HepG2 (cell line): ENCODE data around the gene RSBN1. TPM values are rescaled to one million over a fixed set of nuclear protein-coding genes. Genes with fewer than 3 reads are reported as not detected.

ENCODE experiments used
- ARID2 ChIP-seq: sonication (generic); formaldehyde crosslinking; IDR thresholded peaks from 2 replicates; pipeline ENCODE4 v1.8.1; 2022; ENCODE audit warnings: mild to moderate bottlenecking, missing genetic modification reagents, borderline replicate concordance
- ARID4A ChIP-seq: sonication (generic); formaldehyde crosslinking; IDR thresholded peaks from 2 replicates; pipeline ENCODE4 v1.5.0; 2020; ENCODE audit warnings: mild to moderate bottlenecking, missing genetic modification reagents, borderline replicate concordance
- FOSL2 ChIP-seq: sonication (generic); formaldehyde crosslinking; IDR thresholded peaks from 2 replicates; pipeline ENCODE4 v1.4.0; 2020; ENCODE audit warnings: missing genetic modification reagents
- NFE2 ChIP-seq: sonication (generic); formaldehyde crosslinking; IDR thresholded peaks from 2 replicates; pipeline ENCODE4 v1.4.0; 2020; ENCODE audit warnings: missing genetic modification reagents
- NFE2L2 ChIP-seq: fragments of 150-350 bp; IDR thresholded peaks from 2 replicates; pipeline ENCODE4 v1.6.1; 2014; ENCODE audit warnings: low read length
- SKI ChIP-seq: fragments of 450-650 bp; IDR thresholded peaks from one replicate; pipeline ENCODE4 v1.6.1; 2018; ENCODE audit warnings: mild to moderate bottlenecking; ENCODE audit not compliant: partially characterized antibody
- SKIL ChIP-seq: sonication (generic); formaldehyde crosslinking; IDR thresholded peaks from 2 replicates; pipeline ENCODE4 v1.8.0; 2022; ENCODE audit warnings: missing genetic modification reagents, mild to moderate bottlenecking, moderate library complexity, borderline replicate concordance
- SRSF1 ChIP-seq: fragments of 200-400 bp; formaldehyde crosslinking; optimal IDR thresholded peaks from 2 replicates; pipeline ENCODE3; 2017; ENCODE audit warnings: mild to moderate bottlenecking, low read depth, low read length, moderate library complexity
- TEAD2 ChIP-seq: sonication (generic); formaldehyde crosslinking; IDR thresholded peaks from 2 replicates; pipeline ENCODE4 v1.9.0; 2021; ENCODE audit warnings: missing genetic modification reagents
- ZBTB38 ChIP-seq: sonication (generic); formaldehyde crosslinking; IDR thresholded peaks from 2 replicates; pipeline ENCODE4 v1.5.1; 2020; ENCODE audit warnings: mild to moderate bottlenecking, missing genetic modification reagents
- ZBTB43 ChIP-seq: sonication (generic); formaldehyde crosslinking; conservative IDR thresholded peaks from 2 replicates; pipeline ENCODE4 v1.4.0; 2020; ENCODE audit warnings: missing genetic modification reagents
- ZMYM3 ChIP-seq: sonication (generic); formaldehyde crosslinking; IDR thresholded peaks from 2 replicates; pipeline ENCODE4 v1.5.1; 2020; ENCODE audit warnings: mild to moderate bottlenecking, missing genetic modification reagents
- ZNF142 ChIP-seq: sonication (generic); formaldehyde crosslinking; IDR thresholded peaks from 2 replicates; pipeline ENCODE4 v1.4.0; 2020; ENCODE audit warnings: missing genetic modification reagents
- ZNF17 ChIP-seq: sonication (generic); formaldehyde crosslinking; IDR thresholded peaks from 2 replicates; pipeline ENCODE4 v1.5.0; 2020; ENCODE audit warnings: mild to moderate bottlenecking, missing genetic modification reagents
- ZNF431 ChIP-seq: sonication (generic); formaldehyde crosslinking; IDR thresholded peaks from 2 replicates; pipeline ENCODE4 v1.9.0; 2022; ENCODE audit warnings: missing genetic modification reagents, low read depth, mild to moderate bottlenecking, borderline replicate concordance
- polyA plus RNA-seq, 8 experiments: library from polyadenylated mRNA; depleted of rRNA in 3 of 8; stranded (reverse) in 7 of 8; unstranded in 1 of 8; fragments of >200 nt; fragmentation: Illumina TruSeq in 4 of 8; extraction: Trizol in 4 of 8; gene quantifications; 2 replicates each; pipeline versions ENCODE4 v1.2.1 to v1.2.3, GENCODE V29; 2011 to 2016; ENCODE audit warnings: low read depth in 4 of 8, missing spikeins in 1 of 8, mixed read lengths in 1 of 8; ENCODE audit not compliant: insufficient read depth in 1 of 8
- total RNA-seq, 5 experiments: library from RNA; depleted of rRNA; stranded (reverse); fragments of >200 nt; fragmentation: Illumina TruSeq; extraction: Trizol; gene quantifications; 2 replicates each; pipeline ENCODE4 v1.2.3, GENCODE V29; 2016; ENCODE audit warnings: low read depth in 1 of 5

RSBN1 gene
- total and polyA plus RNA-seq, 2 of the 13 experiments (the other 11 are each of a cell fraction or from before 2014, with no cell fraction given), result 8.3 to 10.4 TPM

- TF ChIP-seq ARID4A (CRISPR knock-in tag) (peak; percentile 93), ZBTB38 (no peak; the same call in 1 of the 2 replicates), ZBTB43 (CRISPR knock-in tag) (no peak), ZMYM3 (no peak), ZNF142 (CRISPR knock-in tag) (no peak), ZNF17 (CRISPR knock-in tag) (no peak), TEAD2 (0 out of 2 replicates have a peak, but pooled peaks have one; percentile 25), SKI (peak; percentile 14), ZNF431 (peak; percentile 59; the same call in 1 of the 2 replicates), NFE2 (no peak), SKIL (CRISPR knock-in tag) (peak; percentile 50; the same call in 1 of the 2 replicates), FOSL2 (CRISPR knock-in tag) (peak; percentile 66), NFE2L2 (no peak), ARID2 (CRISPR knock-in tag) (no peak), SRSF1 (peak; percentile 88)
Measured at GRCh38 chr1:113811888-113812660, at the start of gene RSBN1 (continued).
